HL-60/S4 treated with phorbol 12-myristate 13-acetate at 8.2 ng/mL for 4 days and 3 days (cell line): ENCODE data around the gene SDF2.
"Not testable (repeated sequence)": the region's sequence is repeated elsewhere in the genome, so short reads cannot be mapped to it uniquely, and the experiment has no call there.

Source experiments
- in situ Hi-C: fragments of 300-500 bp; cut with MboI; formaldehyde crosslinking; loops from 2 replicates; pipeline ENCODE4 v1.15.0; 2022; ENCODE audit warnings: low sequenced_read_pairs

The SDF2 gene

GRCh38 chr17:28635506-28635905 is 26.2 kb downstream of the SDF2 start:
- in situ Hi-C loops, result no loop called here

GRCh38 chr17:28634206-28634865 is 27.4 kb downstream of the SDF2 start:
- in situ Hi-C loops, result loop anchor here (5.0 kb wide), 1 partner anchor 53 kb away; no protein-coding TSS in a partner anchor

- in situ Hi-C loops, result no loop called here
Measured at GRCh38 chr17:28626818-28627217, 34.9 kb downstream of the SDF2 start.

- in situ Hi-C loops, result no loop called here
Measured at GRCh38 chr17:28624148-28624547, 37.6 kb downstream of the SDF2 start.

- in situ Hi-C loops, result no loop called here
Measured at GRCh38 chr17:28623696-28624095, 38.0 kb downstream of the SDF2 start.

GRCh38 chr17:28622186-28622585 is 39.5 kb downstream of the SDF2 start:
- in situ Hi-C loops, result no loop called here

- in situ Hi-C loops, result no loop called here
Measured at GRCh38 chr17:28620010-28620409, 41.7 kb downstream of the SDF2 start.

- in situ Hi-C loops, result no loop called here
Measured at GRCh38 chr17:28618464-28618863, 43.2 kb downstream of the SDF2 start.

GRCh38 chr17:28616281-28616680 is 45.4 kb downstream of the SDF2 start:
- in situ Hi-C loops, result no loop called here

- in situ Hi-C loops, result no loop called here
Measured at GRCh38 chr17:28615260-28615940, 46.3 kb downstream of the SDF2 start.

GRCh38 chr17:28613931-28614381 is 47.8 kb downstream of the SDF2 start, which contains the start of gene RSKR:
RSKR (minus strand) TSS chr17:28614185; CDS start chr17:28614161, 24 bp downstream.
- in situ Hi-C loops, result no loop called here

- in situ Hi-C loops, result no loop called here
Measured at GRCh38 chr17:28612936-28613872, 48.5 kb downstream of the SDF2 start.

GRCh38 chr17:28612531-28612930 is 49.2 kb downstream of the SDF2 start:
- in situ Hi-C loops, result no loop called here

GRCh38 chr17:28610376-28610775 is 51.3 kb downstream of the SDF2 start:
- in situ Hi-C loops, result no loop called here

GRCh38 chr17:28604031-28604430 is 57.7 kb downstream of the SDF2 start:
- in situ Hi-C loops, result not testable (repeated sequence)

GRCh38 chr17:28599311-28600184 is 62.2 kb downstream of the SDF2 start:
- in situ Hi-C loops, result no loop called here

- in situ Hi-C loops, result no loop called here
Measured at GRCh38 chr17:28598799-28599310, 62.9 kb downstream of the SDF2 start, which contains the start of gene SPAG5. SPAG5 (minus strand) TSS chr17:28599025; CDS start chr17:28598946, 79 bp downstream.

GRCh38 chr17:28598389-28598788 is 63.3 kb downstream of the SDF2 start:
- in situ Hi-C loops, result no loop called here
